Stimulated activated CD4-positive, alpha-beta T cell treated with anti-CD3 and anti-CD28 coated beads, Interleukin-4, amount 100 ng/mL, for 48 hours (primary cell): ENCODE data around the gene COG2.
A peak's percentile ranks its signal among the peaks of the same experiment; 100 is the strongest.
"Not testable (repeated sequence)": the region's sequence is repeated elsewhere in the genome, so short reads cannot be mapped to it uniquely, and the experiment has no call there.

Source experiments
- DNase-seq, 2 donors: peaks; one replicate each; pipeline ENCODE4 v3.0.0-alpha.2; 2020; ENCODE audit warnings: low read depth in 2 of 2

The COG2 gene

GRCh38 chr1:230624097-230624713, 18.1 kb upstream of the COG2 start:
- DNase-seq = no peak

- DNase-seq = no peak
Measured at GRCh38 chr1:230626232-230626631, 16.0 kb upstream of the COG2 start.

- DNase-seq = no peak
Measured at GRCh38 chr1:230627767-230628166, 14.5 kb upstream of the COG2 start.

- DNase-seq = no peak
Measured at GRCh38 chr1:230629511-230629910, 12.8 kb upstream of the COG2 start.

- DNase-seq = no peak
Measured at GRCh38 chr1:230631477-230631876, 10.8 kb upstream of the COG2 start.

- DNase-seq = no peak
Measured at GRCh38 chr1:230632273-230632873, 9.9 kb upstream of the COG2 start.

- no peak for DNase-seq
Measured at GRCh38 chr1:230633469-230633868, 8.8 kb upstream of the COG2 start.

GRCh38 chr1:230634384-230634783, 7.9 kb upstream of the COG2 start:
- DNase-seq = no peak

- DNase-seq = peak in 1 of 2 donors; percentile 15
Measured at GRCh38 chr1:230636575-230637148, 5.6 kb upstream of the COG2 start.

GRCh38 chr1:230639714-230640209, 2.5 kb upstream of the COG2 start:
- no peak for DNase-seq

GRCh38 chr1:230641346-230641745, 935 bp upstream of the COG2 start:
- no peak for DNase-seq

- no peak for DNase-seq
Measured at GRCh38 chr1:230641900-230642262, 400 bp upstream of the COG2 start.

- no peak for DNase-seq
Measured at GRCh38 chr1:230643908-230644307, 1.6 kb downstream of the COG2 start.

- no peak for DNase-seq
Measured at GRCh38 chr1:230646710-230647302, 4.5 kb downstream of the COG2 start.

- DNase-seq = no peak
Measured at GRCh38 chr1:230647321-230647720, 5.0 kb downstream of the COG2 start.

- no peak for DNase-seq
Measured at GRCh38 chr1:230648114-230648513, 5.8 kb downstream of the COG2 start.

GRCh38 chr1:230650300-230650699, 8.0 kb downstream of the COG2 start:
- DNase-seq = no peak

GRCh38 chr1:230651235-230651634, 9.0 kb downstream of the COG2 start:
- DNase-seq = no peak

GRCh38 chr1:230656719-230657118, 14.4 kb downstream of the COG2 start:
- DNase-seq = not testable (repeated sequence)

GRCh38 chr1:230658103-230658502, 15.8 kb downstream of the COG2 start:
- not testable (repeated sequence) for DNase-seq

GRCh38 chr1:230658691-230659090, 16.4 kb downstream of the COG2 start:
- DNase-seq = no peak

- DNase-seq = no peak
Measured at GRCh38 chr1:230661976-230662375, 19.7 kb downstream of the COG2 start.

GRCh38 chr1:230668227-230668626, 25.9 kb downstream of the COG2 start:
- no peak for DNase-seq
